ENCODE data around the gene GPN3.

- TF ChIP-seq, protein P1, sequence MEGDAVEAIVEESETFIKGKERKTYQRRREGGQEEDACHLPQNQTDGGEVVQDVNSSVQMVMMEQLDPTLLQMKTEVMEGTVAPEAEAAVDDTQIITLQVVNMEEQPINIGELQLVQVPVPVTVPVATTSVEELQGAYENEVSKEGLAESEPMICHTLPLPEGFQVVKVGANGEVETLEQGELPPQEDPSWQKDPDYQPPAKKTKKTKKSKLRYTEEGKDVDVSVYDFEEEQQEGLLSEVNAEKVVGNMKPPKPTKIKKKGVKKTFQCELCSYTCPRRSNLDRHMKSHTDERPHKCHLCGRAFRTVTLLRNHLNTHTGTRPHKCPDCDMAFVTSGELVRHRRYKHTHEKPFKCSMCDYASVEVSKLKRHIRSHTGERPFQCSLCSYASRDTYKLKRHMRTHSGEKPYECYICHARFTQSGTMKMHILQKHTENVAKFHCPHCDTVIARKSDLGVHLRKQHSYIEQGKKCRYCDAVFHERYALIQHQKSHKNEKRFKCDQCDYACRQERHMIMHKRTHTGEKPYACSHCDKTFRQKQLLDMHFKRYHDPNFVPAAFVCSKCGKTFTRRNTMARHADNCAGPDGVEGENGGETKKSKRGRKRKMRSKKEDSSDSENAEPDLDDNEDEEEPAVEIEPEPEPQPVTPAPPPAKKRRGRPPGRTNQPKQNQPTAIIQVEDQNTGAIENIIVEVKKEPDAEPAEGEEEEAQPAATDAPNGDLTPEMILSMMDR (IDR thresholded peaks at IDR 0.05; ENCODE audit: control extremely low read depth in 1 of 3, insufficient read depth in 1 of 3, low read depth in 1 of 3, low read length in 3 of 3) = no peak
- no peak for TF ChIP-seq MAFK (IDR thresholded peaks at IDR 0.05; ENCODE audit: low read depth, low read length)
- no peak for TF ChIP-seq EGR1 (IDR thresholded peaks at IDR 0.05; ENCODE audit: borderline replicate concordance, low read depth, low read length)
- TF ChIP-seq SP2 (IDR thresholded peaks at IDR 0.05; ENCODE audit: low read length) = no peak
- no peak for TF ChIP-seq ATF2 (IDR thresholded peaks at IDR 0.05; ENCODE audit: low read length)
- no peak for TF ChIP-seq RAD21 (IDR thresholded peaks at IDR 0.05 in 1 of 2, conservative IDR thresholded peaks at IDR 0.05 in 1 of 2; ENCODE audit: low read depth in 2 of 2, low read length in 2 of 2)
- TF ChIP-seq CEBPB (IDR thresholded peaks at IDR 0.05; ENCODE audit: low read depth, low read length) = no peak
- TF ChIP-seq BCL11A (IDR thresholded peaks at IDR 0.05; ENCODE audit: low read depth in 2 of 2, low read length in 2 of 2) = no peak
- TF ChIP-seq EZH2 (IDR thresholded peaks at IDR 0.05; ENCODE audit: low read depth, low read length, severe bottlenecking) = no peak
- TF ChIP-seq, protein P2, sequence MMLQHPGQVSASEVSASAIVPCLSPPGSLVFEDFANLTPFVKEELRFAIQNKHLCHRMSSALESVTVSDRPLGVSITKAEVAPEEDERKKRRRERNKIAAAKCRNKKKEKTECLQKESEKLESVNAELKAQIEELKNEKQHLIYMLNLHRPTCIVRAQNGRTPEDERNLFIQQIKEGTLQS (IDR thresholded peaks at IDR 0.05; ENCODE audit: insufficient read depth, low read depth, low read length) = no peak
- TF ChIP-seq POLR2A (IDR thresholded peaks at IDR 0.05; ENCODE audit: control extremely low read depth in 1 of 2, low read depth in 2 of 2, low read length in 2 of 2) = no peak
- TF ChIP-seq ZNF274 (IDR thresholded peaks at IDR 0.05; ENCODE audit: borderline replicate concordance, extremely low read depth, low read length) = no peak
- no peak for TF ChIP-seq EP300 (IDR thresholded peaks at IDR 0.05; ENCODE audit: borderline replicate concordance in 1 of 2, low read depth in 2 of 2, low read length in 2 of 2)
Observed at GRCh38 chr12:110451263-110451662, 16.8 kb downstream of the GPN3 start.

All from H1 (cell line).